ENCODE measurements around the gene ACLY. TPM values are rescaled to one million over a fixed set of nuclear protein-coding genes. Genes with fewer than 3 reads are reported as not detected.

Gene ACLY
- total RNA-seq, 1 donor from 2014 or later = 143 TPM

GRCh38 chr17:41910701-41911391, 7.9 kb downstream of the ACLY start:
- DNase-seq = no peak
- no peaks in the 10 kb centered on the region for H3K27me3 Mint-ChIP-seq
- ChIA-PET POLR2A (interaction anchor here (0.6 kb wide), 1 partner anchor 42 kb away, joined by 7 read pairs; no protein-coding TSS in a partner anchor), CTCF (no interaction called here)
- H3K27ac Mint-ChIP-seq = no peak overlapping the region
- peaks cover 14% of the 10 kb centered on the region for H3K4me1 Mint-ChIP-seq
- intact Hi-C loops (cut with micrococcal nuclease) = no loop called here
- no peak for TF ChIP-seq CTCF (IDR thresholded peaks at IDR 0.05)
- ATAC-seq (ENCODE audit: low read depth) = no peak
- H3K4me3 Mint-ChIP-seq = no peak overlapping the region
- no peaks in the 10 kb centered on the region for H3K9me3 Mint-ChIP-seq
- H3K36me3 Mint-ChIP-seq (ENCODE audit: low read depth) = peaks cover 79% of the 10 kb centered on the region

GRCh38 chr17:41909088-41909487, 9.7 kb downstream of the ACLY start:
- peaks cover 93% of the 10 kb centered on the region for H3K36me3 Mint-ChIP-seq (ENCODE audit: low read depth)
- H3K4me3 Mint-ChIP-seq = no peak overlapping the region
- ChIA-PET CTCF (no interaction called here), POLR2A (interaction anchor here (0.6 kb wide), 1 partner anchor 126 kb away, joined by 5 read pairs; no protein-coding TSS in a partner anchor)
- ATAC-seq (ENCODE audit: low read depth) = no peak
- H3K27me3 Mint-ChIP-seq = no peaks in the 10 kb centered on the region
- intact Hi-C loops (cut with micrococcal nuclease) = no loop called here
- no peaks in the 10 kb centered on the region for H3K9me3 Mint-ChIP-seq
- H3K4me1 Mint-ChIP-seq = peaks cover 5% of the 10 kb centered on the region
- no peak for DNase-seq
- no peak overlapping the region for H3K27ac Mint-ChIP-seq
- TF ChIP-seq CTCF (IDR thresholded peaks at IDR 0.05) = no peak

GRCh38 chr17:41907633-41908539, 10.9 kb downstream of the ACLY start:
- DNase-seq (no peak), ATAC-seq (ENCODE audit: low read depth) (no peak)
- intact Hi-C loops (cut with micrococcal nuclease) = no loop called here
- CTCF ChIA-PET = no interaction called here
- no peaks in the 10 kb centered on the region for H3K27me3 Mint-ChIP-seq
- TF ChIP-seq CTCF (IDR thresholded peaks at IDR 0.05) = no peak
- no peaks in the 10 kb centered on the region for H3K4me1 Mint-ChIP-seq
- no peak overlapping the region for H3K4me3 Mint-ChIP-seq
- POLR2A ChIA-PET = interaction anchor here (0.6 kb wide), 1 partner anchor 125 kb away, joined by 5 read pairs; no protein-coding TSS in a partner anchor
- peaks cover 89% of the 10 kb centered on the region for H3K36me3 Mint-ChIP-seq (ENCODE audit: low read depth)
- no peaks in the 10 kb centered on the region for H3K9me3 Mint-ChIP-seq
- no peak overlapping the region for H3K27ac Mint-ChIP-seq

- H3K27me3 Mint-ChIP-seq = no peaks in the 10 kb centered on the region
- ATAC-seq (ENCODE audit: low read depth) = no peak
- ChIA-PET CTCF (no interaction called here), POLR2A (no interaction called here)
- no peaks in the 10 kb centered on the region for H3K9me3 Mint-ChIP-seq
- no peaks in the 10 kb centered on the region for H3K4me1 Mint-ChIP-seq
- TF ChIP-seq CTCF (IDR thresholded peaks at IDR 0.05) = no peak
- DNase-seq = no peak
- no peak overlapping the region for H3K4me3 Mint-ChIP-seq
- intact Hi-C loops (cut with micrococcal nuclease) = no loop called here
- H3K36me3 Mint-ChIP-seq (ENCODE audit: low read depth) = peaks cover 87% of the 10 kb centered on the region
- no peak overlapping the region for H3K27ac Mint-ChIP-seq
Observed at GRCh38 chr17:41907185-41907556, 11.6 kb downstream of the ACLY start.

GRCh38 chr17:41906465-41907184, 12.1 kb downstream of the ACLY start:
- TF ChIP-seq CTCF (IDR thresholded peaks at IDR 0.05) = no peak
- ChIA-PET CTCF (no interaction called here), POLR2A (no interaction called here)
- peaks cover 88% of the 10 kb centered on the region for H3K36me3 Mint-ChIP-seq (ENCODE audit: low read depth)
- DNase-seq (no peak), ATAC-seq (ENCODE audit: low read depth) (no peak)
- no peaks in the 10 kb centered on the region for H3K27me3 Mint-ChIP-seq
- H3K4me3 Mint-ChIP-seq = no peak overlapping the region
- no peak overlapping the region for H3K27ac Mint-ChIP-seq
- intact Hi-C loops (cut with micrococcal nuclease) = no loop called here
- no peaks in the 10 kb centered on the region for H3K9me3 Mint-ChIP-seq
- H3K4me1 Mint-ChIP-seq = no peaks in the 10 kb centered on the region
